Suprapubic skin (tissue), 4 donors: ENCODE data around the gene TEX14. TPM values are rescaled to one million over a fixed set of nuclear protein-coding genes. Genes with fewer than 3 reads are reported as not detected.
"Not testable (repeated sequence)": the region's sequence is repeated elsewhere in the genome, so short reads cannot be mapped to it uniquely, and the experiment has no call there.

Experiments used
- DNase-seq, 2 donors: peaks; one replicate each; pipeline ENCODE4 v3.0.0-alpha.2; 2019; ENCODE audit warnings: low spot score in 2 of 2
- H3K27ac ChIP-seq: fragments of 200-600 bp; sonication (generic); one replicate; pipeline ENCODE4 v1.5.1; 2019
- H3K27me3 ChIP-seq: fragments of 200-600 bp; sonication (generic); one replicate; pipeline ENCODE4 v1.5.1; 2019
- H3K36me3 ChIP-seq: fragments of 200-600 bp; sonication (generic); one replicate; pipeline ENCODE4 v1.5.1; 2019
- H3K4me1 ChIP-seq: fragments of 200-600 bp; sonication (generic); one replicate; pipeline ENCODE4 v1.5.1; 2019
- H3K4me3 ChIP-seq: fragments of 200-600 bp; sonication (generic); one replicate; pipeline ENCODE4 v1.5.1; 2019; ENCODE audit warnings: mild to moderate bottlenecking
- H3K9me3 ChIP-seq: fragments of 200-600 bp; sonication (generic); one replicate; pipeline ENCODE4 v1.5.1; 2019
- EP300 ChIP-seq: sonication (generic); formaldehyde crosslinking; IDR thresholded peaks from one replicate; pipeline ENCODE4 v1.6.1; 2017; ENCODE audit warnings: antibody characterized with exemption
- POLR2A ChIP-seq, 2 donors: fragments of 450-650 bp; IDR thresholded peaks; one replicate each; pipeline ENCODE4 v1.6.1; 2017; ENCODE audit warnings: antibody characterized with exemption in 2 of 2, mild to moderate bottlenecking in 2 of 2, moderate library complexity in 2 of 2
- POLR2AphosphoS5 ChIP-seq, 3 donors: sonication (generic); formaldehyde crosslinking; IDR thresholded peaks; one replicate each; pipeline ENCODE4 v1.6.1; 2017; ENCODE audit warnings: antibody characterized with exemption in 3 of 3
- WGBS: methylation state at CpG from one replicate; pipeline ENCODE4 v1.1.5; 2018; 5-methylcytosine and 5-hydroxymethylcytosine counted together
- total RNA-seq, 4 donors: library from RNA; depleted of rRNA; stranded (reverse); fragments of >200 nt; gene quantifications; one replicate each; pipeline ENCODE4 v1.1.0, GENCODE V29; 2016
- TF ChIP-seq, protein P1 (sequence below), 2 donors: fragments of 200-600 bp in 1 of 2; fragments of 450-650 bp in 1 of 2; sonication (generic) in 1 of 2; IDR thresholded peaks; one replicate each; pipeline ENCODE4 v1.5.1; 2016 to 2019; ENCODE audit warnings: antibody characterized with exemption in 2 of 2, mild to moderate bottlenecking in 1 of 2, moderate library complexity in 1 of 2

Gene TEX14
- total RNA-seq, 4 donors from 2014 or later, result 0.15 to 0.34 (median 0.32) TPM; not detected in 1

DNA sequence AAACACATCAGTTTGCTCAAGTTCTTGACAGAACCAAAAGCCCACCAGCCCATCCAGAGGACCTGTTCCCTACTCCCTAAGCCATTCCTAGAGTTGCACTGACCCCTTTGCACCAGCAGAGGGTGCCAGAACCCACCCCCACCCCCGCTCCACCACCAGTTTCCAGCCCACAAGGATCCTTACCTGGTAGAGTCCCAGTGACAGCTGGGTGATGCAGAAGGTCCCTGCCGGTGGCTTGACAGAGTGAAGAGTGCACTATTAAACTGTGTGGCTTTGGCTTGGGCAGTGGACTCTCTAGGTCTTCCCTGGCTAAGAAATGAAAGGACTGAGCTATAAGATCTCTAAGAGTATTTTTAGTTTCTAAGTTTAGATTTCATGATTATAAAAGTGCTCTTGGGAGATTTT, 104.1 kb downstream of the TEX14 start:
- Histone ChIP-seq H3K27ac (no peak overlapping the region), H3K36me3 (no peaks in the 10 kb centered on the region), H3K27me3 (no peaks in the 10 kb centered on the region), H3K4me3 (no peak overlapping the region), H3K4me1 (peaks cover 3% of the 10 kb centered on the region), H3K9me3 (no peaks in the 10 kb centered on the region)
- TF ChIP-seq, protein P1, sequence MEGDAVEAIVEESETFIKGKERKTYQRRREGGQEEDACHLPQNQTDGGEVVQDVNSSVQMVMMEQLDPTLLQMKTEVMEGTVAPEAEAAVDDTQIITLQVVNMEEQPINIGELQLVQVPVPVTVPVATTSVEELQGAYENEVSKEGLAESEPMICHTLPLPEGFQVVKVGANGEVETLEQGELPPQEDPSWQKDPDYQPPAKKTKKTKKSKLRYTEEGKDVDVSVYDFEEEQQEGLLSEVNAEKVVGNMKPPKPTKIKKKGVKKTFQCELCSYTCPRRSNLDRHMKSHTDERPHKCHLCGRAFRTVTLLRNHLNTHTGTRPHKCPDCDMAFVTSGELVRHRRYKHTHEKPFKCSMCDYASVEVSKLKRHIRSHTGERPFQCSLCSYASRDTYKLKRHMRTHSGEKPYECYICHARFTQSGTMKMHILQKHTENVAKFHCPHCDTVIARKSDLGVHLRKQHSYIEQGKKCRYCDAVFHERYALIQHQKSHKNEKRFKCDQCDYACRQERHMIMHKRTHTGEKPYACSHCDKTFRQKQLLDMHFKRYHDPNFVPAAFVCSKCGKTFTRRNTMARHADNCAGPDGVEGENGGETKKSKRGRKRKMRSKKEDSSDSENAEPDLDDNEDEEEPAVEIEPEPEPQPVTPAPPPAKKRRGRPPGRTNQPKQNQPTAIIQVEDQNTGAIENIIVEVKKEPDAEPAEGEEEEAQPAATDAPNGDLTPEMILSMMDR (IDR thresholded peaks at IDR 0.05), result peak; percentile 75 to 93
- TF ChIP-seq EP300 (no peak), POLR2A (IDR thresholded peaks at IDR 0.05) (no peak), POLR2AphosphoS5 (IDR thresholded peaks at IDR 0.05) (no peak)
- DNase-seq, result peak in 1 of 2 donors; percentile 60
- 0% methylated on average over 2 of the region's 2 CpGs for WGBS

DNA sequence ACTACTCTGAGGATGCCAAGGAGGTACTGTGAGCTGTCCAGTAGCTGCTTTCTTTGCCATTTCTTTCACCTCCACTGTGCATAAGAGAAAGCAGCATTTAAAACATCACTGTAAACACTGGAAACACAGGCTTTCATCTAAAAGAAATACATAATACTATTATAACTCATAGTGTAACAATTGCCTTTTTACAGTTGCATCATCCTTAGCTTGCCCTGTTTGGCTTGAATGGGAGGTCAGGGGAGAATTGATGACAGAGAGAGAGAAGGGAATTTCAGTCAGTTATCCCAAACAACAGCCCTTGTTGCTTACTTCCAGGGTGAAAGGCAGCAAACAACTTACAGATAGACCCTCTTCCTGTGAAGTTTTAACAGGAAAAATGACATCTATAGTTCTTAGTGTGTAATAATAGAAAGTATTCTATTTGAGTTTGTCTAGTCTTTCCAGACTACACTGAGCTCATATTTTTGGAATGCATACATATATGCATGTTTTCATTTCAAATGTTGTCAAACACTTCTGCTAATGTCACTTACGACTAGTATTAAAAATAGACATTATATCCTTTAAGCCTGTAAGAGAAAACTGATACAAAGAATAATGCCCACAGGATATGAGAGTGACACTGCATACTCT, 105.7 kb downstream of the TEX14 start:
- TF ChIP-seq POLR2A (IDR thresholded peaks at IDR 0.05) (no peak), POLR2AphosphoS5 (IDR thresholded peaks at IDR 0.05) (no peak), EP300 (no peak)
- TF ChIP-seq, protein P1 (IDR thresholded peaks at IDR 0.05), result no peak
- DNase-seq, result no peak
- Histone ChIP-seq H3K27ac (no peak overlapping the region), H3K4me1 (peaks cover 3% of the 10 kb centered on the region), H3K4me3 (no peak overlapping the region), H3K27me3 (no peaks in the 10 kb centered on the region), H3K9me3 (no peaks in the 10 kb centered on the region), H3K36me3 (no peaks in the 10 kb centered on the region)
- WGBS, result 42% methylated on average over 1 of the region's 1 CpG

DNA sequence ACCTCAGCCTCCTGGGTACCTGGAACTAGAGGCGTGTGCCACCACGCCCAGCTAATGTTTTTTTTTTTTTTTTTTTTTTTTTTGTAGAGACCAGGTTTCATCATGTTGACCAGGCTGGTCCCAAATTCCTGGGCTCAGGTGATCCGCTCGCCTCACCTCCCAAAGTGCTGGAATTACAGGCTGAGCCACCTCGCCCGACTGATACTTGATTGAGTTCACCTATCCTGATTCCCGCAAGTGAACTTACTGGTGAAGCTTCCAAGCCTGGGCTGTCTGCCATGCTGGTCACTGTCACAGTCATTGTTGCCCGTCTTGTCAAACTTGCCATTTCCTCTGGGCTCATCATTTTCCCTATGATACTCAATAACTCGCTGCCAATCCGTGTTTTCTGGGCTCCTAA, 106.3 kb downstream of the TEX14 start:
- H3K36me3 ChIP-seq, result no peaks in the 10 kb centered on the region
- no peak overlapping the region for H3K27ac ChIP-seq
- H3K4me1 ChIP-seq, result peaks cover 3% of the 10 kb centered on the region
- H3K9me3 ChIP-seq, result no peaks in the 10 kb centered on the region
- H3K4me3 ChIP-seq, result no peak overlapping the region
- TF ChIP-seq POLR2A (IDR thresholded peaks at IDR 0.05) (no peak), EP300 (no peak), POLR2AphosphoS5 (IDR thresholded peaks at IDR 0.05) (no peak)
- TF ChIP-seq, protein P1 (IDR thresholded peaks at IDR 0.05), result no peak
- DNase-seq, result no peak
- no peaks in the 10 kb centered on the region for H3K27me3 ChIP-seq
- WGBS, result 69% methylated on average over 10 of the region's 10 CpGs

DNA sequence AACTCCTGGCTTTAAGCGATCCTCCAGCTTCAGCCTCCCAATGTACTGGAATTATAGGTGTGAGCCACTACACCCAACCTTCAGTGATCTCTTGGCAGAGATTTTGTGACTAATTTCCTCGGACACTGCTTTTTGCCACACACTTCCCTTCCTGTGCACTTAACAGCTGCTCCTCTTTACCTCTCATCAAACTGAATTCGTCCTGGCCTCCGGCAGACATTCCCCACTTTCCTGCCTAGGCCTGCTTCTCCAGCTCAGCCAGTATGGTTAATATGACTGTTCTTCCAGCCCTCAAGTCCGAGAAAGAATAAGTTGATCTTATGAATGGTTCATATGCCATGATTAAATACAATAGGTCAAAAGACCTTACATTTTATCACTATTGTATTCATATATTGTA, 108.4 kb downstream of the TEX14 start:
- Histone ChIP-seq H3K9me3 (no peaks in the 10 kb centered on the region), H3K36me3 (no peaks in the 10 kb centered on the region), H3K27ac (no peak overlapping the region), H3K27me3 (no peaks in the 10 kb centered on the region), H3K4me3 (no peak overlapping the region), H3K4me1 (peaks cover 3% of the 10 kb centered on the region)
- DNase-seq, result no peak
- 51% methylated on average over 5 of the region's 5 CpGs for WGBS
- TF ChIP-seq, protein P1 (IDR thresholded peaks at IDR 0.05), result no peak
- TF ChIP-seq EP300 (no peak), POLR2AphosphoS5 (IDR thresholded peaks at IDR 0.05) (no peak), POLR2A (IDR thresholded peaks at IDR 0.05) (no peak)

DNA sequence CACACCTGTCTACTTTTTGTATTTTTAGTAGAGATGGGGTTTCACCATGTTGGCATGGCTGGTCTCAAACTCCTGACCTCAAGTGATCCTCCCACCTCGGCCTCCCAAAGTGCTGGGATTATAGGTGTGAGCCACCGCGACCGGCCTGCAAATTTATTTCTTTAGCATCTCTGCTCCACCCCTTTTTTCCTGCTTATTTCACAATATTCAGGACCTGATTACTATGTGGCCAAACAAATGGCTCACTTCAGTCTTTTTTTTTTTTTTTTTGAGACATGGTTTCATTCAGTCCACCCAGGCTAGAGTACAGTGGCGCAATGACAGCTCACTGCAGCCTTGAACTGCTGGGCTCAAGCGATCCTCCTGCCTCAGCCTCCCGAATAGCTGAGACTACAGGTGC, 109.1 kb downstream of the TEX14 start:
- H3K27ac ChIP-seq, DNase-seq, H3K27me3 ChIP-seq, H3K36me3 ChIP-seq, H3K4me3 ChIP-seq, H3K4me1 ChIP-seq, H3K9me3 ChIP-seq: not testable (repeated sequence)
- WGBS, result 92% methylated on average over 7 of the region's 7 CpGs

DNA sequence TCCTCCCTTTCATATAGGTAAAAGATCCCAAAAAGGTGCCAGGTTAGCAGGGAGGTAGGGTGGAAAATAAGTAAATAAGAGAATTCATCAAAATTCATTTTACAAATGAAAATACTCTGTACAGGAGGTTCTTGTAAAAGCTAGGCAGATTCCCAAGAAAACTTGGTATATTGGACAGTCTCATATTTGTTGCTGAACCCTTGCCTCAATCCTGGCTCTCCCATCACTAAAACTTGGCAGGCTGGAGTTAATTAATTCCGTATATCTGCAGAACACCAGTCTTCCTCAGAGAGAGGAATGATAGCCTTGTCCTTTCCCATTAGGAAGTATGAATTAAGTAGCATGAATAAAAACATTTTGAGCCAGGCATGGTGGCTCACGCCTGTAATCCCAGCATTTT, 111.2 kb downstream of the TEX14 start:
- 68% methylated on average over 2 of the region's 2 CpGs for WGBS

More for the DNA sequence above, 111.2 kb downstream of the TEX14 start:
- Histone ChIP-seq H3K36me3 (no peaks in the 10 kb centered on the region), H3K4me3 (no peak overlapping the region), H3K4me1 (peaks cover 23% of the 10 kb centered on the region), H3K9me3 (no peaks in the 10 kb centered on the region), H3K27me3 (no peaks in the 10 kb centered on the region), H3K27ac (no peak overlapping the region)
- no peak for DNase-seq
- TF ChIP-seq EP300 (no peak), POLR2AphosphoS5 (IDR thresholded peaks at IDR 0.05) (no peak), POLR2A (IDR thresholded peaks at IDR 0.05) (no peak)
- TF ChIP-seq, protein P1 (IDR thresholded peaks at IDR 0.05), result no peak
